GM21576 (cell line): ENCODE data around the gene ASTN2.
A peak's percentile ranks its signal among the peaks of the same experiment; 100 is the strongest.

Experiments
- ATAC-seq: cut with Tn5 transposase; IDR thresholded peaks from one replicate; pipeline ENCODE4 v1.9.1; 2021; ENCODE audit warnings: mild to moderate bottlenecking, moderate library complexity; ENCODE audit not compliant: unreplicated experiment

ASTN2 gene

DNA sequence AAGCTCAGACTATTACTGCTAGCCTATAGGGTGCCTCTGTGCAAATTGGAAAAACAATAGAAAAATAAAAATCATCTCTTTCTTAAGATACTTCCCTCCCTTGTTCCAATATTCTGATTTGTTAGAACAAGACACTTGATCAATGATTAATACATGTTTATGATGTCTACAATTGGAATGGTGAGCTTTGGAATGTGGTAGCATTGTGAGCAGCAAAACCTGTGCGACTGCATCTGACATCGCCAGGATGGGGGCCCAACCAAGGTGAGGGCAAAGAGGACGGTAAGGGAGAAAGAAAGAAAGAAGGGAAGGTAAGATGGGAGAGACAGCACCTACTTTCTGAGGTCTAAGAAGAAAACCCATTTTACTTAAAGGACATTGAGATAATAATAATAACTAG, 910.8 kb downstream of the ASTN2 start:
- ATAC-seq, result no peak

DNA sequence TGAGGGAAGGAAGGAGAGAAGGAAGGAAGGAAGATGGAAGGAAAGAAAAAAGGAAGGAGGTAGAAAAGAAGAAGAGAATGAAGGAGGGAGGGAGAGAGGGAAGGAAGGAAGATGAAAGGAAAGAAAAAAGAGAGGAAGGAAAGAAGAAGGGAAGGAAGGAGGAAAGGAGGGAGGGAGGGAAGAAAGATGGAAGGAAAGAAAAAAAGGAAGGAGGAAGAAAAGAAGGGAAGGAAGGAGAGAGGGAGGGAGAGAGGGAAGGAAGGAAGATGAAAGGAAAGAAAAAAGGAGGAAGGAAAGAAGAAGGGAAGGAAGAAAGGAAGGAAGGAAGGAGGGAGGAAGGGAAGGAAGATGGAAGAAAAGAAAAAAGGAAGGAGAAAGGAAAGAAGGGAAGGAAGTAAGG, 912.1 kb downstream of the ASTN2 start:
- ATAC-seq, result no peak

DNA sequence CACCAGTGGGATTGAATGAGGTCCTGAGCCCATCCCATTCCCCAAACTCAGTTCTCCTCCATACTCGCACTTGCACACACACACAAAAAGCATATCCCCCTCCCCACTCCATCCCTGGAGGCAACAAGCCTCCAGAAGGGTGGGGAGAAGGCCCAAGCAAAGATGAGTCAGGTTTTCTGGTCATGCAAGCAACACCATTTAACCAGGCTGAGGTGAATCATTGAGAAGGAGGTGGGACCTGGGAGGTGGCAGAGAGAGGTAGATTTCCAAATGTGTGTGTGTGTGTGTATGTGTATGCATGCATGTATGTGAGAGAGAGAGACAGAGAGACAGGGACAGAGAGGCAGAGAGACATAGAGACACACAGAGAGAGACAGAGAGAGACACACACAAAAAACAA, 913.0 kb downstream of the ASTN2 start:
- no peak for ATAC-seq

DNA sequence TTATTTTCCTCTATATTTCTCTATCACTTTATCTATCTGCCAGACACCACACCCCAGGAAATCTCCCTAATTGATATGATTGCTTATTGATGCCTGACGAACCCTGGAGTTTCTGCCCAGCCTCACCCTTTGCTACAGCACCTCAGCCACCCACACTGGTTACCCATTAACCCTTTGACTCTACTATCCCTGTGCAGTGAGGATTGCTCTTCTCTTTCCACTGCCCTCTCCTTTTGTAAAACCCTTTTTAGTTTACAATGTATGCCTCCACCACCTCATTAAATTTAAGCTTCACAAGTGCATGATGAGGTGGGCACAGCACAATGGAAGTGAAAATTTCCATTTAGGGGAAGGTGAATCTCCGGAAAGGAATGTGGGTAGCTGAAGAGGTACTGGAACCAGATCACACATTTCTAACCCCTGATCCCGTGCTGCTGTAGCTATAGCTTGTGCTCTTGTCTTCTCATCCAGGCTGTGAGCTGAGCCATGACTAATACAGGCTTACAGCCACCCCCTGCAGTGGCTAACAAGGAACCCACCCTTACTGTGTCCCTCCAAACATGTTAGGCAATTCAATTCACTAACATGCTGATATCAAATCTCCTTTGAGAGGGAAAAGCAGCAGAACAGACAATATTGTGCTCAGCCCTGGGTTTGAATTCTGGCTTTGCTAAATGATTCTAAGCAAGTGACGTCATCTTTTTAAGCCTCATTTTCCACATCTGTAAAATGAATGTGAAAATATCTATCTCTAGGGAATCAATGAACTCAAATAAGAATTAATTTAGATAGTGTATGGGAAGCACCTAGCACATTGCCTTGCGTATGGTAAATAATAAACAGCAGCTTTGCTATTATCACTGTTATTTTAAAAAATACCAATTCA, 914.6 kb downstream of the ASTN2 start:
- no peak for ATAC-seq

DNA sequence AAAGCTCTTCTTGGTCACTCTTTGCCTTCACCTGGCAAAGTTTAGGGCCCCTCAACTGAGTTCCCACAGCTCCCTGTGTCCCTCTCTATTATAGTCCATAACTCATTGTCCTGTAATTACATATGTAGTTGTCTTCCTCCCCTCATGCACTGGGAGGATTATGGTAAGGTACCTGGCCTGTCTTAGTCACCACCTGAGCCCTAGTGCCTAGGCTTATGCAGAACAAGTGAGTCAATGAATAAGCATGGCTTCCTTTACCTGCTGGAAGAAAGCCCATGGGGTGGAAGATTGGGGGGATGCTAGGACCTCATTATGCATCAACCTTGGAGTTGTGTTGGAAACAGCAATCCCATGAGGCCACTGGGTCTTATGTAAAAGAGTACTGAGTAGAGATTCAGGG, 915.4 kb downstream of the ASTN2 start:
- ATAC-seq, result no peak

DNA sequence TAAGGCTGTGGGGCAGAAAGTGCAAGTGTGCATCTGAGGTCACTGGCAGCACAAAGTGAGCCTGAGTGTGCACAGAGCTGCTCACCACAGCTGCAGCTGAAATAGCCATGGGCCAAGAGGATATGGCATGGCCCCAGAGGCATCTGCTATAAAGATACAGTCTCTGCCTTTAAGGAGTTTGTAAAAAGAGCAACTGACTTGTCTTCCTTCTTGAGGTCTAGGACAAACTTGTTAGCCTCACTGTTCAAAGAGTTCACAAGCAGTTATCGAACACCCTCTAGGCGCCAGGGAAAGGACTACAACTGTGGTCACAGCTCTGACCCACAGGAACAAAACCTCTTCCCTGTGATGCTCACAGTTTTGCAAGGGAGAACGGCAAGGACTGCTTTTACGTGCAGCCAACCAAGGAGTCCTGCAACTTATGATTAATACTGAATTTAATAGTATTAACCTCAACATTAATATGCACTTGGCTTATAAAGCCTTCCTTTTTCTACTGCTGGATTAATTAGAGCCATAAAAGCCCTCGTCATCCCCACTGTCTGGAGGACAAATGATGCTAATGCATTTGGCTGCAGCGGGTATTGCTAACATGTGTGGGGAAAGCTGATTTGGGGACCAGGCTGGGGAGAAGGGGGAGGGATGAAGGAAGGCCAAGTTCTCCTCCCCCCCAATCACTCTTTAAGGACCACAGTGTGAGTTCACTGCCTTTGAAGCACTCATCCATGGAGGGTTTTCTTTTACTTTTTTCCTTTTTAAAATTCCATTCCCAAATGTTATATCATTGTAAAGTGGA, 917.6 kb downstream of the ASTN2 start:
- ATAC-seq, result no peak

DNA sequence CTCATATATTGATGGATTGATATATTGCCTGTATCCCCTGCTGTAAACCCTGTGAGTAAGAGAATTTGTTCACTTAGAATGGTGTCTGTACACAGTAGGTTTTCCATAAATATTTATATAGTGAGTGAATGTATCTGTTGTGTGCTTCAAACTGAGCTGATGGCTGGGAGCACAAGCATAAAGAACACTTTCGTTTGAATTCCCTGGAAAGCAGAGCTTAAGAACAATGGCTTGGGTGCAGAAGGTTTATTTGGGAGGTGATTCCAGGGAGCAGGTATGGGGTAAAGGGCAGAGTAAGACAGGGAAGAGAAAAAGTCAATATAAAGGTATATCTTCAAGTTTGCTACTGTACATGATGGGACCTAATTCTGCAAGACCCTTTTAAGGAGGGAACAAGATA, 918.7 kb downstream of the ASTN2 start:
- ATAC-seq, result no peak

DNA sequence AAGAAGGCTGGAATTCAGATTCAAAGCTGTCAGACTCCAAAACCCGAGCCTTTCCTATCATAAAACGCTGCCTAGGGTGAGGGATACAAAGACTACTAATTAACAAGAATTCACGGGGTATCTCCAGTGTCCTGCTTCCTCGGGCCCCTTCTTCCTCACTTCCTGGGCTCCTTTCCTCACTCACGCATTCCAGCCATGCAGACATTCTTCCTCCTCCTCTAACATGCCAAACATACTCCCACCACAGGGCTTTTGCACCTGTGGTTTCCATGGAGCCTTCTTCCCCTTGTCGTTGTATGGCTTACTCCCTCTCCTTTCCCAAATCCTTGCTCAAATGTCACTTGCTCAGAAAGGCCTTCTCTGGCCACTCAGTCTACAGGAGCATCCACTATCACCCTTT, 919.1 kb downstream of the ASTN2 start:
- ATAC-seq, result no peak

DNA sequence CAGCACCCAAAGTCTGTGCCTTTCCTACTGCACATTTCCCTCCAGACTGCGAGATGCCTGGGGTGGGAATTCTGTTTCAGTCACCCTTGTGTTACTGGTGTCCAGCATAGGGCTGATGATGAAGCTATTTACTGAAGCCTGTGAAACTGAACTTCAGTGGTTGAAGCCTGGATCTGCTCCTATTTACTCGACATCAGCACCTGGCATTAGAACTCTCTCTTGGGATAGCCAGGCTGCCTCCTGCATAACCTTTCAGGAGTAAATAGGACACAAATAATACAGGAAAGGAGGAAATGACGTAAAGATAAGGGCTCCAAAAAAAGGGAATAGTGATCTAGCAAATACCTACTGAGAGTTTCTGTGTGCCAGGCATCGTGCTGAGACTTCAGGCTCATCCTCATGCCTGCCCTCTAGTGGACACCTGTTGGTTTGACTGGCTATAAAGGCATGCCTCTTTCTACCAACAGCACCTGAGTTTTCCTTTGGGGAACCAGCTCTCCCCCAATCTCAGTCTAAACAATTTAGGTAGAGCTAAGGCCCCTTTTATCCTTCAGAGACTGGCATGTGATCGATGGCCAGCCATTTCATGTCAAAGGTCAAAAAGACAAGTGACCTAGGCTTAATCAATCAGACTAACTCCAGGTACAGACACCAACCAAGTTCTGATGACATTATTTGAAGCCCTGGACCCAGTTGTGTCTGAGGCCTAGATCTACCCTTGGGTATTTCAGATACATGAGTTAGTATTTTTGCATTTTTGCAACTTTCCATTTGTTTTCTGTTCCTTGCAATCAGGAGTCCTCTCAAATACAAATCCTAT, 919.8 kb downstream of the ASTN2 start:
- peak; percentile 75 for ATAC-seq

DNA sequence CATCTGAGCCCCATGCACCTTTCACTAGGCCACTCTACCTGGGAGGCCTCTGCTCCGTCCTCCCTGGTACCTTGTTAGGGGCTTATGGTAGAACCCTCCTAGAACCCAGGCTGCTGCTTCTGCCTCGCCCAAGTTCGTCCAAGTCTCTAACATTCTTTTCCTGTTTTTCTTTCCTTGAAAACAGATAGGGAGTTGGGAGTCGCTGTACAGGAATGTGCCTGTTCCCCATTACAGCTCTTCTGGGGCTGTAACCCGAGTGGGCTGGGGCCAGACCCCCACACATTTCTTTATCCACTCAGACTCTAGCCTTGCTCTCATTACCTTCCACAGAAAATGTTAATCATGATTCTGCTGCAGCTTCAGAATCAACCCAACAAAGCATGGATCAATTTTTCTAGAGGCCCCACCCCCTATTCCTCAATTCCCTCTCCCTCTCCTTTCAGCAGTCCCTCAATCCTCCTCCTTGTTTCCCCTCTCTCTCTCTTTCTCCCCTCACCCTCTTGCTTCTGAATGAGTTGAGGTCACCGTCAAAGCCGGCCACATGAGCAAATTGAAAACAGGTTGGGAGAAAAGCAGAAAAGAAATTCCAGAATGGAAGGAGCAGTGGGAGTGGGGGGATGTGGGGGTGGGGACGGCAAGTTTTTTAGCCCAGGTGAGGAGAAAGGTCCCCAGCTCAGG, 921.5 kb downstream of the ASTN2 start:
- no peak for ATAC-seq

DNA sequence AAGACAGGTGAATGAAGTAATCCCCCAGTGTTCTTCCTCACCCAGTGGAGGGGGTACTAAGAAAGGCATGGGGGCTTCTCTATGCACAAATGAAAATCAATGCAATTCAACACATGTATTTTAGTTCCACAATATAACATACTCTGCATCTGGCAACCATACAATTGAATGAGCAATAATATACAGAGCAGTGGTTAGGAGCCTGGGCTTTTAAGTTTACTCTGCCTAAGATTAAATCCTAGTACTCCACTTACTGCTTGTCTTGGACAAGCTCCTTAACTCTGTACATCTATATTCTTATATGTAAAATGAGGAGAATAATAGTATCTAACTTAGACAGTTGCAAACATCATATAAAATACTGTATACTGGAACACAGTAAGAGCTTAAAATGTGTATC, 923.2 kb downstream of the ASTN2 start:
- ATAC-seq, result no peak

DNA sequence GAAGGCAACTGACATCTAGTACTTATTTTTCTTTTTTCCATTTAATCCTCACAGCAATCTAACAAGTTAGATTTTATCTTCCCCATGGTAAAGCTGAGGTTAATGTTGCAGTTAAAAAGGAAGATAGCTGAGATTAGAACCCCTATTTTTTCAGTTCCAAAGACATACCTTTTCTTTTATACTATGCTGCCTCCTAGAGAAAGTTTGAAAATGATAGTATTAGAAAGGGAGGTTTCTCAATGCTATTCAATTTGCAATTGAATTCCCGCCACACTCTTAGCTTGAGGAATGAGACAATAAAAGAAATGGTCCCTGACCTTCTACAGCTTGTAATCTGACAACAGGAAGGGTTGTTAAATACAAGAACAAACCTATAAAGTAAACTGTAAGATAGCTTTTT, 923.6 kb downstream of the ASTN2 start:
- no peak for ATAC-seq

DNA sequence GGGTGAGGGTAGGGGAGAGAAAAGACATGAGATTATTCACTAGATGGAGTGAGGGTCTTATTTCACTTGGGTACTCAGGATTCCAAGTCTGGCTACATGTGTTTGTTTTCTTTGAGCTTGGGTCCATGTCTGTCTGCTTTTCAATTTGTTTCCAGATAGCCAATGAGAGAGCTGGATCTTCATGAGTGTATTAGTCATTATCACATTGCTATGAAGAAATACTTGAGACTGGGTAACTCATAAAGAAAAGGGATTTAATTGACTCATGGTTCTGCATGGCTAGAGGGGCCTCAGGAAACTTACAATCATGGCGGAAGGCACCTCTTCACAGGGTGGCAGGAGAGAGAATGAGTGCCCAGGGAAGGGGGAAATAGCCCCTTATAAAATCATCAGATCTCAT, 924.5 kb downstream of the ASTN2 start:
- ATAC-seq, result no peak

DNA sequence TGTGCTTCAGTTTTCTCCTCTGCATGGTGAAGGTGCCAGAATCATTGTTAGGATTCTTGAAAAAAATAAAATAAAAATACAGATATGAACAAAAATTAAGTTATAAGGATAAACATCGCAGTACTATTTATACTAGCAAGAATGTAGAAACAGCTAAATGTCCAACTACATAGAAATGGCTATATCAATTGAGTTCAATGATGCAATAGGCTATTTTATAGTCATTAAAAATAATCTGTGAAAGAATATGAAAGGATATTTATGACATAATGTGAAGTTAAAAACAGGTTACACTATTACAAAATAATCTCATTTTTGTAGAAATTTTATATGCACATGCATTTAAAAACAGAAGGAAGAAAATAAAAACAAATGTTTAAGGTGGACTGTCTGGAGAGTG, 926.5 kb downstream of the ASTN2 start:
- ATAC-seq, result no peak

DNA sequence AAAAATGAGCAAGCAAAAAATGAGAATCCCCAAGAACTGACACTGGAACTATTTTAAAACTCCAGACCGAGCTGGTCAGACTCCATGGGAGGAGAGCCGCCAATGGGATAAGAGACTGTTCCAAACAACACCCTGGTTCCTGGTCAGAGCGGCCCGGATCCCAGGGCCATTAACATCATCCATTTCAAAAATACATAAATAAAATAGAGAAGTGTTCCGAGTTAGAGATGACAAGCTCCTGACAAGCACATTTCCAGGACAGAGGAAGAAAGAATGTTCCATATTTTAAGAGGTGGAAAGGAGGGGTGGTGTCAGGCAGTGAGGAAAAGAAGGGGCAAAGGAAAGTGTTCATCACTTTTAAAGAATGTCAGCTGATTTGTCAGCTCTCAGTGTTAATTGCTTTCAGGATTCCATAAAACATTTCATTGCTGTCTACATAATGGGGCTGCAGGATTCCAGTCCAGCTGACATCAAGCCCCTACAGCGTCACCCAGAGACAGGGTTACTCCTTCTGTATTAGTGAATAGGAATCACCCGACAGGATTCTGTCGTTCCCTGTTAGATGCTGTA, 930.3 kb downstream of the ASTN2 start:
- ATAC-seq, result no peak

DNA sequence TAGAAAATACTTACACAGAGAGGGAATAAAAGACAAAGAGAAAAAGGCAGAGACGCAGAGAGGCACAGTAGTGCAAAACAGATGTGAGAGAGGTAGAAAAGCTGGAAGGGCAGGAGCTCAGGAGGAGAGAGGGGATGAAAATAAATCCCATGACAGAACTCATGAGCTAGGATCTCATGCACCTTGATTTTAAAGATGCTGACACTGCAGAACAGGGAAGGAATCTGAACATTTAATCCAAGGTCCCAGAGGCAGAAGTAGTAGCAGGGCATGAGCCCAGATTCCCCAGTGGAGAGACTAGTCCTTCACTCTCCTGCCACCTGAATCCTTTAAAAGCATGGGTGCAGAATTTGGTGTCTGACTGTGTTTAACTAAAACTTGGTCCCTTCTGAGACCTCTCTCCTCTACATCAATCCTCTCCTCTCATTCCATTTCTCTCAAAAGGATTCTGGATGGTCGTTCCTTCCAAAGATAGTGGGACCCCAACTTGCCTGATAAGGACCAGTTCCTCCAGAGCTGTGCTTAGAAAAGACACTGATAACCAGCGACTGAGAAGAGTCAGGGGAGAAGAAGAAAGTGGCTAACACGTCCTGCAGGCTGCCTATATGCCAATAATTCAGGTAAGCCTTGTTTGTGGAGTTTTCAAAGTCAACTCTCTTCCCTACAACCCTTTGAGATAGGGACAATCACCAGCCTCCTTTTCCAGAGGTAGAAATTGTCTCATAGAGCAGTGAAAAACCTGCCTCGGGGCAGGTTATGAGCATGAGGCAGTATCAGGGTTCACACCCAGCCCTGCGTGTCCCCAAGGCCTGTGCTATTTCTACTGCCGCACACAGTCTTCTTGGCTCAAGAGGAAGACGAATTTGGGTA, 931.0 kb downstream of the ASTN2 start:
- no peak for ATAC-seq

DNA sequence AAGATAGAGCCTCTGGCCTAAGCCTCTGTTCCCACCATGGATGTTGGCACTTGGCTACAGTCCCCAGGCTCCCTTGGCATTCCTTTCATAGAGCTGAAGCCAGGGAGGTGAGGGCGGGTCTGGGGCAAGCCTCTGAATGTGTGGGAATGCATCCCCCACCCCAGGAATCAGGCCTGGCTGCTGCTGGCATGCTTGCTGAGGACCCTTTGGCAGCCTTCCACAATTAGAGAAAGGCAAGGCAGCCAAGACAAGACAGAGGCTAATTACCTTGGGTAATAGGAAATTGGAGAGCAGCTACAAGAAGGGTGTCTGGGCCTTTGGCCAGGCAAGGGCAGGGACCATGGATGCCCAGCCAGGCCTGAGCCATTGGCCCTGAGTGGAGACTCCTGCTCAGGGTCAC, 932.1 kb downstream of the ASTN2 start:
- no peak for ATAC-seq

DNA sequence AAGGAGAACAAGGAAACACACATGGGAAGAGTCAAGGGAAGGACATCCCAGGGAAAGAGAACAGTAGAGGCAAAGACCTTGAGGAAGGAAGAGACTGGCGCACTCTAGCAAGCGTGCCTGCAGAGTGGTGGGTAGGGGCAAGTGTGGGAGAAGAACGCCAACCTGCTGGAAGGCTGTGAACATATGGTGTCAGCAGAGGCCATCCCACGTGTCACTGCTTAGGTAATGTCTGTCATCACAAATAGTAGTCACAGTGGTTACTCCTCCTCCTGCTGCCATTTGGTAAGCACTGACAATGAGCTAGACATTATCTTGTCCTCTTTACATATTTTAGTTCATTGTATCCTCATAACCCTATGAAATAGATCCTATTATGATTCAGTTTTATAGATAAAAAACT, 934.2 kb downstream of the ASTN2 start:
- ATAC-seq, result no peak

DNA sequence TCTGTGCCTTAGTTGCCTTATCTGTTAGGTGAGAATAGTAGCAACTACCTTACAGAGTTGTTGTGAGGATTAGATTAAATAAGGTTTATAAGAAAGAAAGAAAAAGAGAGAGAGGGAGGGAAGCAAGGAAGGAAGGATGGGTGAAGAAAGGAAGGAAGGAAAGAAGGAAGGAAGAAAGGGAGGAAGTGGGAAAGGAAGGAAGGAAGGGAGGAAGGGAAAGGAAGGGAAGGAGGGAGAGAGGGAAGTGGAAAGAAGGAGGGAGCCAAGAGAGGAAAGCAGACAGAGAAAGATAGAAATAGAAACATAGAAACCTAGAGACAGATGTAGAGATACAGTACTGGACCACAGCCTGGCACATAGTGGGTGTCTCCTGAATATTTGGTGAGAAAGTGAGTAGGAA, 934.9 kb downstream of the ASTN2 start:
- no peak for ATAC-seq
